NB4 (cell line): Measurements from ENCODE around the gene ZNF697.

Source experiments
- DNase-seq: peaks from one replicate; pipeline ENCODE4 v3.0.0; 2010; ENCODE audit warnings: low read depth
- H3K4me3 ChIP-seq: one replicate; pipeline ENCODE4 v1.5.1; 2011; ENCODE audit warnings: mild to moderate bottlenecking, low read depth, low read length, moderate library complexity
- CTCF ChIP-seq: IDR thresholded peaks from one replicate; pipeline ENCODE4 v1.5.1; 2012; ENCODE audit warnings: low read depth, low read length
- MAX ChIP-seq: IDR thresholded peaks from 2 replicates; pipeline ENCODE4 v1.6.1; 2011; ENCODE audit warnings: low read depth, low read length
- MYC ChIP-seq: IDR thresholded peaks from 2 replicates; pipeline ENCODE4 v1.6.1; 2011; ENCODE audit warnings: low read depth, low read length
- POLR2A ChIP-seq: IDR thresholded peaks from 2 replicates; pipeline ENCODE4 v1.6.1; 2011; ENCODE audit warnings: mild to moderate bottlenecking; ENCODE audit not compliant: insufficient read length; ENCODE audit errors: extremely low read depth

ZNF697 gene

GRCh38 chr1:119652587-119652986, 4.5 kb upstream of the ZNF697 start:
- DNase-seq, result no peak
- no peak overlapping the region for H3K4me3 ChIP-seq
- TF ChIP-seq MAX (no peak), CTCF (no peak), MYC (no peak), POLR2A (no peak)

GRCh38 chr1:119651641-119652040, 3.6 kb upstream of the ZNF697 start:
- H3K4me3 ChIP-seq, result no peak overlapping the region
- TF ChIP-seq POLR2A, result no peak
- TF ChIP-seq MAX, result no peak
- TF ChIP-seq MYC, result no peak
- TF ChIP-seq CTCF, result no peak
- no peak for DNase-seq

GRCh38 chr1:119651133-119651532, 3.1 kb upstream of the ZNF697 start:
- H3K4me3 ChIP-seq, result no peak overlapping the region
- no peak for TF ChIP-seq MAX
- TF ChIP-seq POLR2A, result no peak
- no peak for TF ChIP-seq MYC
- TF ChIP-seq CTCF, result no peak
- DNase-seq, result no peak

- peak overlapping the region; percentile 59 for H3K4me3 ChIP-seq
- no peak for DNase-seq
- TF ChIP-seq MYC (no peak), CTCF (no peak), MAX (no peak)
Observed at GRCh38 chr1:119648620-119649004, 546 bp upstream of the ZNF697 start.

GRCh38 chr1:119647228-119647733, 785 bp downstream of the ZNF697 start:
- DNase-seq, result peak; percentile 37
- TF ChIP-seq POLR2A (no peak), CTCF (no peak), MAX (no peak), MYC (no peak)
- peak overlapping the region; percentile 73 for H3K4me3 ChIP-seq
